ENCODE data around the gene GPR33.
"Not testable (repeated sequence)": the region's sequence is repeated elsewhere in the genome, so short reads cannot be mapped to it uniquely, and the experiment has no call there.

Gene GPR33

GRCh38 chr14:31476131-31476866 lies 11.5 kb downstream of the GPR33 start:
- DNase-seq (ENCODE audit: extremely low spot score) = no peak
- TF ChIP-seq CTCF (IDR thresholded peaks at IDR 0.05; ENCODE audit: control extremely low read depth, extremely low read depth, low read depth, missing control alignments) = no peak
- ChIA-PET POLR2A (no interaction called here), CTCF (no interaction called here)

- CTCF ChIA-PET = no interaction called here
- DNase-seq (ENCODE audit: extremely low spot score) = no peak
- TF ChIP-seq CTCF (IDR thresholded peaks at IDR 0.05; ENCODE audit: control extremely low read depth, extremely low read depth, low read depth, missing control alignments) = no peak
- POLR2A ChIA-PET = no interaction called here
Observed at GRCh38 chr14:31466554-31466953, 21.3 kb downstream of the GPR33 start.

GRCh38 chr14:31465111-31465510 lies 22.7 kb downstream of the GPR33 start:
- TF ChIP-seq CTCF (IDR thresholded peaks at IDR 0.05; ENCODE audit: control extremely low read depth, extremely low read depth, low read depth, missing control alignments) = no peak
- DNase-seq (ENCODE audit: extremely low spot score) = no peak
- ChIA-PET CTCF (no interaction called here), POLR2A (no interaction called here)

- DNase-seq (ENCODE audit: extremely low spot score); POLR2A ChIA-PET: not testable (repeated sequence)
- CTCF ChIA-PET = interaction anchor here (0.8 kb wide), 1 partner anchor 12 kb away, joined by 3 read pairs; no protein-coding TSS in a partner anchor
Observed at GRCh38 chr14:31462450-31462849, 25.4 kb downstream of the GPR33 start.

- no peak for DNase-seq (ENCODE audit: extremely low spot score)
- TF ChIP-seq CTCF (IDR thresholded peaks at IDR 0.05; ENCODE audit: control extremely low read depth, extremely low read depth, low read depth, missing control alignments) = no peak
- POLR2A ChIA-PET = no interaction called here
- CTCF ChIA-PET = no interaction called here
Observed at GRCh38 chr14:31461545-31461944, 26.3 kb downstream of the GPR33 start.

GRCh38 chr14:31457665-31458659 lies 29.9 kb downstream of the GPR33 start:
- ChIA-PET CTCF (interaction anchor here (0.7 to 3.0 kb wide), 12 partner anchors 9 to 365 kb away, joined by 3 to 14 read pairs (median 3); partner anchors contain the start of genes HEATR5A and HECTD1), POLR2A (interaction anchor here (1.0 kb wide), 1 partner anchor 37 kb away, joined by 7 read pairs; the partner anchor contains the start of gene HEATR5A)
- no peak for TF ChIP-seq CTCF (IDR thresholded peaks at IDR 0.05; ENCODE audit: control extremely low read depth, extremely low read depth, low read depth, missing control alignments)
- no peak for DNase-seq (ENCODE audit: extremely low spot score)
